Measurements from ENCODE around the gene PMM2. TPM values are rescaled to one million over a fixed set of nuclear protein-coding genes. Genes with fewer than 3 reads are reported as not detected.

The PMM2 gene
- total RNA-seq, 1 experiment from 2014 or later: 53.3 TPM

GRCh38 chr16:8882041-8882617 lies 84.5 kb downstream of the PMM2 start, which contains the start of gene LITAFD (continued):
- TF ChIP-seq SIN3A (IDR thresholded peaks at IDR 0.05; ENCODE audit: low read depth) (no peak), CBX3 (IDR thresholded peaks at IDR 0.05; ENCODE audit: low read depth) (no peak), RAD21 (IDR thresholded peaks at IDR 0.05; ENCODE audit: low read depth) (no peak), ATF3 (IDR thresholded peaks at IDR 0.05) (no peak), ELF1 (IDR thresholded peaks at IDR 0.05; ENCODE audit: borderline replicate concordance, low read depth) (no peak), MAX (IDR thresholded peaks at IDR 0.05) (no peak), ZFX (IDR thresholded peaks at IDR 0.05) (no peak), CTCF (IDR thresholded peaks at IDR 0.05 in 2 of 3, conservative IDR thresholded peaks at IDR 0.05 in 1 of 3; ENCODE audit: borderline replicate concordance in 1 of 3, insufficient read depth in 1 of 3, low read depth in 2 of 3, low read length in 2 of 3) (no peak), POLR2AphosphoS5 (IDR thresholded peaks at IDR 0.05; ENCODE audit: low read depth, low read length) (no peak), ZBTB33 (IDR thresholded peaks at IDR 0.05; ENCODE audit: extremely low read depth, insufficient replicate concordance, low read length) (no peak)

Measured in HCT116 (cell line).